H1 (cell line): ENCODE results near the gene LSM14B. TPM values are rescaled to one million over a fixed set of nuclear protein-coding genes. Genes with fewer than 3 reads are reported as not detected.

Source experiments
- CTCF ChIA-PET: fragments of 300-600 bp; sonication (Branson Sonifier 250); formaldehyde crosslinking; loops from one replicate; lab custom pipeline; 2021; ENCODE audit not compliant: partially characterized antibody; lab: Charles Lee
- POLR2A ChIA-PET: fragments of 300-600 bp; sonication (Branson Sonifier 250); formaldehyde crosslinking; loops from one replicate; lab custom pipeline; 2021; ENCODE audit warnings: inconsistent platforms; ENCODE audit not compliant: partially characterized antibody; lab: Charles Lee
- DNase-seq, 2 experiments: peaks; one replicate each; pipeline versions ENCODE4 v3.0.0 to v3.0.0-alpha.2; 2010 to 2022; ENCODE audit warnings: low spot score in 2 of 2, low read depth in 1 of 2, mixed read lengths in 1 of 2
- FAIRE-seq: peaks from 2 replicates; lab custom pipeline; 2011; peaks lifted over from hg19 to GRCh38; lab: Jason Lieb, UNC
- H2AFZ ChIP-seq: 2 replicates; pipeline ENCODE4 v1.8.1; 2012; ENCODE audit warnings: low read length, inconsistent platforms
- H2AK5ac ChIP-seq: 2 replicates; pipeline ENCODE4 v1.6.1; 2013; ENCODE audit warnings: low read depth, low read length
- H2BK120ac ChIP-seq: replicated peaks from 2 replicates; pipeline ENCODE3; 2013; ENCODE audit warnings: low read depth, low read length, inconsistent platforms
- H2BK12ac ChIP-seq: 2 replicates; pipeline ENCODE4 v1.6.1; 2013; ENCODE audit warnings: low read depth, low read length
- H2BK15ac ChIP-seq: 2 replicates; pipeline ENCODE4 v1.6.1; 2013; ENCODE audit warnings: low read length
- H2BK20ac ChIP-seq: 2 replicates; pipeline ENCODE4 v1.6.1; 2013; ENCODE audit warnings: low read length
- H2BK5ac ChIP-seq: 2 replicates; pipeline ENCODE4 v1.6.1; 2013; ENCODE audit warnings: low read depth, low read length
- H3K14ac ChIP-seq: 2 replicates; pipeline ENCODE4 v1.6.1; 2013; ENCODE audit warnings: inconsistent platforms; ENCODE audit not compliant: insufficient read length
- H3K18ac ChIP-seq: 2 replicates; pipeline ENCODE4 v1.6.1; 2013; ENCODE audit warnings: low read length; ENCODE audit errors: extremely low read depth
- H3K23ac ChIP-seq: 2 replicates; pipeline ENCODE4 v1.6.1; 2013; ENCODE audit warnings: inconsistent platforms; ENCODE audit not compliant: insufficient read length
- H3K23me2 ChIP-seq: 2 replicates; pipeline ENCODE4 v1.6.1; 2013; ENCODE audit warnings: low read depth, low read length
- H3K27ac ChIP-seq: 2 replicates; pipeline ENCODE4 v1.6.1; 2011; ENCODE audit warnings: low read depth, low read length, inconsistent platforms
- H3K27me3 ChIP-seq, 4 experiments: replicated peaks in 1 of 4; 1 replicate in 1 of 4; 2 replicates in 3 of 4; pipeline versions ENCODE4 v1.6.1 to v1.8.1; 2011 to 2013; ENCODE audit warnings: low read length in 3 of 4, mild to moderate bottlenecking in 3 of 4, inconsistent platforms in 2 of 4, mixed read lengths in 2 of 4, moderate library complexity in 1 of 4; ENCODE audit not compliant: control insufficient read depth in 3 of 4, insufficient read depth in 3 of 4; ENCODE audit errors: extremely low read depth in 1 of 4
- H3K36me3 ChIP-seq, 4 experiments: 2 replicates each; pipeline versions ENCODE4 v1.6.1 to v1.8.1; 2011 to 2013; ENCODE audit warnings: mild to moderate bottlenecking in 4 of 4, low read length in 3 of 4, moderate library complexity in 2 of 4, control low read depth in 1 of 4, inconsistent platforms in 1 of 4; ENCODE audit not compliant: insufficient read depth in 4 of 4, control insufficient read depth in 2 of 4
- H3K4ac ChIP-seq: replicated peaks from 2 replicates; pipeline ENCODE3; 2013; ENCODE audit warnings: low read length, low read depth, mixed read lengths, inconsistent platforms; ENCODE audit not compliant: insufficient read length
- H3K4me1 ChIP-seq, 4 experiments: replicated peaks in 1 of 4; 1 replicate in 1 of 4; 2 replicates in 3 of 4; pipeline versions ENCODE4 v1.6.1 to v1.8.1; 2011 to 2013; ENCODE audit warnings: low read length in 3 of 4, inconsistent platforms in 2 of 4, mixed read lengths in 1 of 4; ENCODE audit not compliant: insufficient read depth in 4 of 4, control insufficient read depth in 3 of 4
- H3K4me2 ChIP-seq, 2 experiments: 2 replicates each; pipeline versions ENCODE4 v1.6.1 to v1.8.1; 2011 to 2013; ENCODE audit warnings: low read depth in 2 of 2, low read length in 2 of 2, control low read depth in 1 of 2, inconsistent platforms in 1 of 2, mild to moderate bottlenecking in 1 of 2; ENCODE audit not compliant: insufficient read depth in 1 of 2
- H3K4me3 ChIP-seq, 4 experiments: fragments of 200-600, 300-600 bp in 1 of 4; sonication (generic), shearing (Covaris generic), sonication (Bioruptor Twin) in 1 of 4; 2 replicates each; pipeline versions ENCODE4 v1.5.1 to v1.8.1; 2011 to 2016; ENCODE audit warnings: low read length in 4 of 4, low read depth in 3 of 4, control low read depth in 2 of 4, inconsistent platforms in 2 of 4, mild to moderate bottlenecking in 2 of 4, mixed read lengths in 1 of 4, moderate library complexity in 1 of 4; ENCODE audit not compliant: insufficient read depth in 2 of 4; ENCODE audit errors: extremely low read depth in 1 of 4
- H3K56ac ChIP-seq: replicated peaks from 2 replicates; pipeline ENCODE3; 2013; ENCODE audit warnings: low read depth, mild to moderate bottlenecking, mixed read lengths, low read length, inconsistent platforms; ENCODE audit not compliant: insufficient read length
- H3K79me1 ChIP-seq: 2 replicates; pipeline ENCODE4 v1.6.1; 2013; ENCODE audit warnings: low read depth, low read length, control low read depth
- H3K79me2 ChIP-seq, 2 experiments: 2 replicates each; pipeline versions ENCODE4 v1.6.1 to v1.8.1; 2012 to 2013; ENCODE audit warnings: low read length in 2 of 2, mild to moderate bottlenecking in 2 of 2, inconsistent platforms in 1 of 2; ENCODE audit not compliant: insufficient read depth in 2 of 2, control insufficient read depth in 1 of 2
- H3K9ac ChIP-seq, 4 experiments: replicated peaks in 1 of 4; 1 replicate in 1 of 4; 2 replicates in 3 of 4; pipeline versions ENCODE4 v1.6.1 to v1.8.1; 2011 to 2013; ENCODE audit warnings: low read depth in 3 of 4, low read length in 3 of 4, control low read depth in 2 of 4, mild to moderate bottlenecking in 2 of 4, moderate library complexity in 2 of 4, inconsistent platforms in 1 of 4; ENCODE audit errors: extremely low read depth in 1 of 4
- H3K9me3 ChIP-seq, 2 experiments: 2 replicates each; pipeline versions ENCODE4 v1.6.1 to v1.8.1; 2012 to 2013; ENCODE audit warnings: mild to moderate bottlenecking in 2 of 2, moderate library complexity in 2 of 2, control low read depth in 1 of 2, inconsistent platforms in 1 of 2, low read depth in 1 of 2, low read length in 1 of 2, mixed read lengths in 1 of 2; ENCODE audit not compliant: insufficient read depth in 2 of 2
- H4K20me1 ChIP-seq, 2 experiments: replicated peaks in 1 of 2; 2 replicates each; pipeline versions ENCODE3 to v1.8.1; 2011 to 2013; ENCODE audit warnings: inconsistent platforms in 2 of 2, low read length in 2 of 2, mild to moderate bottlenecking in 1 of 2; ENCODE audit not compliant: insufficient read depth in 2 of 2, control insufficient read depth in 1 of 2
- H4K5ac ChIP-seq: 2 replicates; pipeline ENCODE4 v1.6.1; 2013; ENCODE audit warnings: low read length, low read depth, mixed read lengths, inconsistent platforms; ENCODE audit not compliant: insufficient read length
- H4K8ac ChIP-seq: 2 replicates; pipeline ENCODE4 v1.8.0; 2013; ENCODE audit warnings: mild to moderate bottlenecking, moderate library complexity, low read length, inconsistent platforms; ENCODE audit not compliant: insufficient read depth; ENCODE audit errors: extremely low read depth
- H4K91ac ChIP-seq: replicated peaks from 2 replicates; pipeline ENCODE3; 2013; ENCODE audit warnings: low read length, mixed read lengths, inconsistent platforms; ENCODE audit not compliant: insufficient read length
- BRCA1 ChIP-seq: IDR thresholded peaks from 2 replicates; pipeline ENCODE4 v1.6.1; 2012; ENCODE audit warnings: low read depth, low read length, improper control_type of control experiment
- CTCF ChIP-seq, 3 experiments: IDR thresholded peaks; 1 replicate in 2 of 3; 2 replicates in 1 of 3; pipeline versions ENCODE4 v1.5.1 to v1.6.1; 2011; ENCODE audit warnings: low read length in 3 of 3, mild to moderate bottlenecking in 3 of 3, inconsistent platforms in 2 of 3, low read depth in 1 of 3, moderate library complexity in 1 of 3; ENCODE audit not compliant: insufficient read depth in 1 of 3; ENCODE audit errors: control extremely low read depth in 1 of 3
- RAD21 ChIP-seq, 2 experiments: IDR thresholded peaks in 1 of 2; conservative IDR thresholded peaks in 1 of 2; 2 replicates each; pipeline ENCODE4 v1.6.1; 2011; ENCODE audit warnings: low read depth in 2 of 2, low read length in 2 of 2, improper control_type of control experiment in 1 of 2, inconsistent platforms in 1 of 2, mild to moderate bottlenecking in 1 of 2, moderate library complexity in 1 of 2
- WGBS, 2 experiments: shearing (Covaris generic) in 1 of 2; methylation state at CpG; one replicate each; pipeline versions ENCODE4 v1.1.6 to v1.1.7; 2013 to 2015; ENCODE audit warnings: low lambda C conversion rate in 2 of 2, mixed read lengths in 2 of 2, inconsistent platforms in 1 of 2, low coverage in 1 of 2, missing lambda C conversion rate in 1 of 2; ENCODE audit not compliant: insufficient replicate concordance in 2 of 2, insufficient coverage in 1 of 2, insufficient read length in 1 of 2; ENCODE audit errors: extremely low coverage in 1 of 2, missing lambda C conversion rate in 1 of 2; 5-methylcytosine and 5-hydroxymethylcytosine counted together
- polyA plus RNA-seq, 7 experiments: library from polyadenylated mRNA; depleted of rRNA in 3 of 7; stranded (reverse) in 5 of 7; unstranded in 2 of 7; fragments of >200 nt in 5 of 7; fragments of 200-250 nt in 2 of 7; gene quantifications; 1 replicate in 5 of 7; 2 replicates in 1 of 7; 4 replicates in 1 of 7; pipeline versions ENCODE4 v1.2.1 to v1.2.3, GENCODE V29; 2011 to 2013; ENCODE audit warnings: missing spikeins in 2 of 7, mixed read lengths in 2 of 7
- total RNA-seq: library from RNA; stranded (reverse); fragmentation: NEBNext Ultra II Directional; extraction: Animal tissue kit (Norgen Biotek cat#: 25700); gene quantifications from 2 replicates; pipeline ENCODE4 v1.2.1, GENCODE V29; 2021

LSM14B gene
- total and polyA plus RNA-seq, 2 of the 8 experiments (the other 6 are each of a cell fraction or from before 2014, with no cell fraction given) = 58.3 to 65.6 TPM

DNA sequence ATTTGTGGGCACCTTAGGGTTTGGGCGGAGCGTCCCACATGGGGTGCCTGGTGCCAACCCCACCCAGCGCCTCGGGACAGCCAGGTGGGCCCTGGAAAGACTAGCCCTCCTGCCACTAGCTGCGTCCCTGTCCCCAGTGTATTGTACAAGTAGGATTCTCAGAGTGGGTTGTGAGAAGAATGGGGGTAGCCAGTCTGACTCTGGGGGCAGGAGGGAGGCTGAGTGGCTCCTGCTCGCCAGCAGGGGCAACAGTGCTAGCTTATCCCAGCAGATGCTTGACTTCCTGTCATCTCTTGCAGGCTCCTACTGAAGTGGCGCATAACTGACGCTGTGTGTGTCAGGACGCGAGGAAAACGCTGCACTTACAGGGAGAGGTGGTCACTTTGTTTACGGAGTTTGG lies 11.6 kb downstream of the LSM14B start:
- Histone ChIP-seq H3K56ac (no peak overlapping the region), H3K79me2 (peaks cover 0 to 9% of the 10 kb centered on the region in 2 experiments; a peak in 1 of 4 replicates), H3K27ac (no peak overlapping the region), H2BK12ac (no peak overlapping the region), H2BK5ac (no peak overlapping the region), H3K18ac (no peak overlapping the region), H3K23me2 (no peaks in the 10 kb centered on the region), H2BK15ac (no peak overlapping the region), H3K4me3 (no peak overlapping the region), H3K9me3 (no peaks in the 10 kb centered on the region), H3K4me1 (no peaks in the 10 kb centered on the region), H2BK20ac (no peak overlapping the region), H3K79me1 (no peaks in the 10 kb centered on the region; the same call in none of the 2 replicates), H4K20me1 (peaks cover 26 to 51% of the 10 kb centered on the region in 2 experiments), H3K9ac (no peak overlapping the region), H2AFZ (no peak overlapping the region), H3K4ac (no peak overlapping the region), H3K23ac (no peak overlapping the region), H4K5ac (no peak overlapping the region), H3K36me3 (peaks cover 47 to 98% (median 80%) of the 10 kb centered on the region in 4 experiments), H4K91ac (no peak overlapping the region), H2BK120ac (no peak overlapping the region), H2AK5ac (no peak overlapping the region), H3K27me3 (no peaks in the 10 kb centered on the region), H3K14ac (no peak overlapping the region), H4K8ac (no peak overlapping the region), H3K4me2 (no peak overlapping the region)
- peak; percentile 30 to 64 (median 50); a peak in 3 of 4 replicates for TF ChIP-seq CTCF (IDR thresholded peaks at IDR 0.05; ENCODE audit: control extremely low read depth in 1 of 3, insufficient read depth in 1 of 3, low read depth in 1 of 3, low read length in 3 of 3)
- peak in 1 of 2 experiments; percentile 13; a peak in 1 of 4 replicates for TF ChIP-seq RAD21 (IDR thresholded peaks at IDR 0.05 in 1 of 2, conservative IDR thresholded peaks at IDR 0.05 in 1 of 2; ENCODE audit: low read depth in 2 of 2, low read length in 2 of 2)
- no peak for TF ChIP-seq BRCA1
- no peak for DNase-seq
- FAIRE-seq = no peak
- WGBS, 2 experiments = 93% methylated on average over 12 of the region's 12 CpGs; no CpG with 5 or more reads in 1 of the 2 experiments
- POLR2A ChIA-PET = interaction anchor here (1.0 to 5.2 kb wide), 7 partner anchors 9 to 122 kb away, joined by 3 to 61 read pairs (median 4); partner anchors contain the start of genes LSM14B, PSMA7, SS18L1 and TAF4
- CTCF ChIA-PET = interaction anchor here (1.1 to 4.4 kb wide), 6 partner anchors 10 to 235 kb away, joined by 4 to 27 read pairs (median 10); no protein-coding TSS in a partner anchor
